ENCODE data around the gene EI24. TPM values are rescaled to one million over a fixed set of nuclear protein-coding genes. Genes with fewer than 3 reads are reported as not detected.

Gene EI24
- total and polyA plus RNA-seq, 2 donors: 33.0 to 34.7 TPM

- Histone ChIP-seq H3K4me3 (ENCODE audit: low read length in 2 of 2) (no peak overlapping the region), H3K9me3 (ENCODE audit: control insufficient read depth in 2 of 2, insufficient read depth in 1 of 2, low read length in 1 of 2) (peaks cover 7 to 24% of the 10 kb centered on the region in 2 donors), H3K27me3 (ENCODE audit: control insufficient read depth in 2 of 2, insufficient read depth in 1 of 2, low read length in 1 of 2) (no peaks in the 10 kb centered on the region), H3K36me3 (ENCODE audit: control insufficient read depth in 2 of 2, insufficient read depth in 2 of 2, low read length in 1 of 2) (no peaks in the 10 kb centered on the region), H3K27ac (ENCODE audit: low read depth in 1 of 2, low read length in 1 of 2) (no peak overlapping the region), H3K4me1 (ENCODE audit: control insufficient read depth in 2 of 2, insufficient read depth in 2 of 2, low read length in 2 of 2) (no peaks in the 10 kb centered on the region)
- DNase-seq (ENCODE audit: low read depth in 6 of 9, low spot score in 9 of 9): no peak
- 100% methylated on average over 1 of the region's 1 CpG for WGBS
Observed at GRCh38 chr11:125550780-125551179, 18.5 kb upstream of the EI24 start.

- WGBS: 67% methylated on average over 1 of the region's 1 CpG
- no peaks in the 10 kb centered on the region for H3K36me3 ChIP-seq (ENCODE audit: control insufficient read depth in 2 of 2, insufficient read depth in 2 of 2, low read length in 1 of 2)
- no peak for DNase-seq (ENCODE audit: low read depth in 6 of 9, low spot score in 9 of 9)
- H3K27ac ChIP-seq (ENCODE audit: low read depth in 1 of 2, low read length in 1 of 2): no peak overlapping the region
- H3K27me3 ChIP-seq (ENCODE audit: control insufficient read depth in 2 of 2, insufficient read depth in 1 of 2, low read length in 1 of 2): no peaks in the 10 kb centered on the region
- peaks cover 7 to 24% of the 10 kb centered on the region in 2 donors for H3K9me3 ChIP-seq (ENCODE audit: control insufficient read depth in 2 of 2, insufficient read depth in 1 of 2, low read length in 1 of 2)
- no peaks in the 10 kb centered on the region for H3K4me1 ChIP-seq (ENCODE audit: control insufficient read depth in 2 of 2, insufficient read depth in 2 of 2, low read length in 2 of 2)
- no peak overlapping the region for H3K4me3 ChIP-seq (ENCODE audit: low read length in 2 of 2)
Observed at GRCh38 chr11:125551835-125552342, 17.4 kb upstream of the EI24 start.

- WGBS: 95% methylated on average over 2 of the region's 2 CpGs
- H3K4me1 ChIP-seq (ENCODE audit: control insufficient read depth in 2 of 2, insufficient read depth in 2 of 2, low read length in 2 of 2): no peaks in the 10 kb centered on the region
- H3K36me3 ChIP-seq (ENCODE audit: control insufficient read depth in 2 of 2, insufficient read depth in 2 of 2, low read length in 1 of 2): no peaks in the 10 kb centered on the region
- peaks cover 7 to 24% of the 10 kb centered on the region in 2 donors for H3K9me3 ChIP-seq (ENCODE audit: control insufficient read depth in 2 of 2, insufficient read depth in 1 of 2, low read length in 1 of 2)
- H3K4me3 ChIP-seq (ENCODE audit: low read length in 2 of 2): no peak overlapping the region
- no peaks in the 10 kb centered on the region for H3K27me3 ChIP-seq (ENCODE audit: control insufficient read depth in 2 of 2, insufficient read depth in 1 of 2, low read length in 1 of 2)
- H3K27ac ChIP-seq (ENCODE audit: low read depth in 1 of 2, low read length in 1 of 2): no peak overlapping the region
- DNase-seq (ENCODE audit: low read depth in 6 of 9, low spot score in 9 of 9): no peak
Observed at GRCh38 chr11:125552927-125553326, 16.4 kb upstream of the EI24 start.

- 95% methylated on average over 1 of the region's 1 CpG for WGBS
- Histone ChIP-seq H3K36me3 (ENCODE audit: control insufficient read depth in 2 of 2, insufficient read depth in 2 of 2, low read length in 1 of 2) (no peaks in the 10 kb centered on the region), H3K9me3 (ENCODE audit: control insufficient read depth in 2 of 2, insufficient read depth in 1 of 2, low read length in 1 of 2) (peaks cover 7 to 24% of the 10 kb centered on the region in 2 donors)
Observed at GRCh38 chr11:125553357-125553756, 15.9 kb upstream of the EI24 start.

GRCh38 chr11:125554038-125554437, 15.2 kb upstream of the EI24 start:
- DNase-seq (ENCODE audit: low read depth in 6 of 9, low spot score in 9 of 9): no peak
- Histone ChIP-seq H3K4me1 (ENCODE audit: control insufficient read depth in 2 of 2, insufficient read depth in 2 of 2, low read length in 2 of 2) (no peaks in the 10 kb centered on the region), H3K36me3 (ENCODE audit: control insufficient read depth in 2 of 2, insufficient read depth in 2 of 2, low read length in 1 of 2) (no peaks in the 10 kb centered on the region), H3K27ac (ENCODE audit: low read depth in 1 of 2, low read length in 1 of 2) (no peak overlapping the region), H3K4me3 (ENCODE audit: low read length in 2 of 2) (no peak overlapping the region), H3K9me3 (ENCODE audit: control insufficient read depth in 2 of 2, insufficient read depth in 1 of 2, low read length in 1 of 2) (peaks cover 7 to 24% of the 10 kb centered on the region in 2 donors), H3K27me3 (ENCODE audit: control insufficient read depth in 2 of 2, insufficient read depth in 1 of 2, low read length in 1 of 2) (no peaks in the 10 kb centered on the region)
- 92% methylated on average over 3 of the region's 3 CpGs for WGBS

More at GRCh38 chr11:125553357-125553756, 15.9 kb upstream of the EI24 start:
- peak in 1 of 9 donors; percentile 2 for DNase-seq (ENCODE audit: low read depth in 6 of 9, low spot score in 9 of 9)
- no peak overlapping the region for H3K4me3 ChIP-seq (ENCODE audit: low read length in 2 of 2)
- H3K4me1 ChIP-seq (ENCODE audit: control insufficient read depth in 2 of 2, insufficient read depth in 2 of 2, low read length in 2 of 2): no peaks in the 10 kb centered on the region
- H3K27me3 ChIP-seq (ENCODE audit: control insufficient read depth in 2 of 2, insufficient read depth in 1 of 2, low read length in 1 of 2): no peaks in the 10 kb centered on the region
- H3K27ac ChIP-seq (ENCODE audit: low read depth in 1 of 2, low read length in 1 of 2): no peak overlapping the region

- H3K27me3 ChIP-seq (ENCODE audit: control insufficient read depth in 2 of 2, insufficient read depth in 1 of 2, low read length in 1 of 2): no peaks in the 10 kb centered on the region
- no peak overlapping the region for H3K4me3 ChIP-seq (ENCODE audit: low read length in 2 of 2)
- no peaks in the 10 kb centered on the region for H3K36me3 ChIP-seq (ENCODE audit: control insufficient read depth in 2 of 2, insufficient read depth in 2 of 2, low read length in 1 of 2)
- WGBS: 97% methylated on average over 3 of the region's 3 CpGs
- H3K4me1 ChIP-seq (ENCODE audit: control insufficient read depth in 2 of 2, insufficient read depth in 2 of 2, low read length in 2 of 2): no peaks in the 10 kb centered on the region
- no peak overlapping the region for H3K27ac ChIP-seq (ENCODE audit: low read depth in 1 of 2, low read length in 1 of 2)
- H3K9me3 ChIP-seq (ENCODE audit: control insufficient read depth in 2 of 2, insufficient read depth in 1 of 2, low read length in 1 of 2): peaks cover 0 to under 1% of the 10 kb centered on the region in 2 donors
- no peak for DNase-seq (ENCODE audit: low read depth in 6 of 9, low spot score in 9 of 9)
Observed at GRCh38 chr11:125559888-125560287, 9.4 kb upstream of the EI24 start.

GRCh38 chr11:125561924-125562323, 7.4 kb upstream of the EI24 start:
- WGBS: 98% methylated on average over 1 of the region's 1 CpG
- Histone ChIP-seq H3K9me3 (ENCODE audit: control insufficient read depth in 2 of 2, insufficient read depth in 1 of 2, low read length in 1 of 2) (no peaks in the 10 kb centered on the region), H3K27me3 (ENCODE audit: control insufficient read depth in 2 of 2, insufficient read depth in 1 of 2, low read length in 1 of 2) (no peaks in the 10 kb centered on the region), H3K27ac (ENCODE audit: low read depth in 1 of 2, low read length in 1 of 2) (no peak overlapping the region), H3K36me3 (ENCODE audit: control insufficient read depth in 2 of 2, insufficient read depth in 2 of 2, low read length in 1 of 2) (no peaks in the 10 kb centered on the region), H3K4me3 (ENCODE audit: low read length in 2 of 2) (no peak overlapping the region), H3K4me1 (ENCODE audit: control insufficient read depth in 2 of 2, insufficient read depth in 2 of 2, low read length in 2 of 2) (no peaks in the 10 kb centered on the region)
- no peak for DNase-seq (ENCODE audit: low read depth in 6 of 9, low spot score in 9 of 9)

GRCh38 chr11:125562430-125562829, 6.8 kb upstream of the EI24 start:
- Histone ChIP-seq H3K27ac (ENCODE audit: low read depth in 1 of 2, low read length in 1 of 2) (no peak overlapping the region), H3K4me3 (ENCODE audit: low read length in 2 of 2) (no peak overlapping the region), H3K4me1 (ENCODE audit: control insufficient read depth in 2 of 2, insufficient read depth in 2 of 2, low read length in 2 of 2) (no peaks in the 10 kb centered on the region), H3K27me3 (ENCODE audit: control insufficient read depth in 2 of 2, insufficient read depth in 1 of 2, low read length in 1 of 2) (no peaks in the 10 kb centered on the region), H3K9me3 (ENCODE audit: control insufficient read depth in 2 of 2, insufficient read depth in 1 of 2, low read length in 1 of 2) (no peaks in the 10 kb centered on the region), H3K36me3 (ENCODE audit: control insufficient read depth in 2 of 2, insufficient read depth in 2 of 2, low read length in 1 of 2) (no peaks in the 10 kb centered on the region)
- no peak for DNase-seq (ENCODE audit: low read depth in 6 of 9, low spot score in 9 of 9)
- WGBS: 61% methylated on average over 4 of the region's 4 CpGs

- no peak overlapping the region for H3K27ac ChIP-seq (ENCODE audit: low read depth in 1 of 2, low read length in 1 of 2)
- no peaks in the 10 kb centered on the region for H3K9me3 ChIP-seq (ENCODE audit: control insufficient read depth in 2 of 2, insufficient read depth in 1 of 2, low read length in 1 of 2)
- H3K4me3 ChIP-seq (ENCODE audit: low read length in 2 of 2): no peak overlapping the region
- WGBS: 94% methylated on average over 3 of the region's 3 CpGs
- no peaks in the 10 kb centered on the region for H3K27me3 ChIP-seq (ENCODE audit: control insufficient read depth in 2 of 2, insufficient read depth in 1 of 2, low read length in 1 of 2)
- no peaks in the 10 kb centered on the region for H3K4me1 ChIP-seq (ENCODE audit: control insufficient read depth in 2 of 2, insufficient read depth in 2 of 2, low read length in 2 of 2)
- H3K36me3 ChIP-seq (ENCODE audit: control insufficient read depth in 2 of 2, insufficient read depth in 2 of 2, low read length in 1 of 2): no peaks in the 10 kb centered on the region
- no peak for DNase-seq (ENCODE audit: low read depth in 6 of 9, low spot score in 9 of 9)
Observed at GRCh38 chr11:125564357-125564756, 4.9 kb upstream of the EI24 start.

Measured in thymus (tissue), 11 donors.